GM12891 (cell line): ENCODE measurements around the gene EXOC3.

Experiments
- PAX5 ChIP-seq: IDR thresholded peaks from 2 replicates; pipeline ENCODE4 v1.6.1; 2011; ENCODE audit warnings: low read length, moderate library complexity, mild to moderate bottlenecking; ENCODE audit not compliant: insufficient read depth, severe bottlenecking
- POLR2A ChIP-seq: IDR thresholded peaks from 2 replicates; pipeline ENCODE4 v1.6.1; 2011; ENCODE audit warnings: low read depth, low read length, control low read depth
- POLR2AphosphoS5 ChIP-seq: IDR thresholded peaks from 2 replicates; pipeline ENCODE4 v1.6.1; 2011; ENCODE audit warnings: low read depth, low read length, control low read depth
- TAF1 ChIP-seq: IDR thresholded peaks from 2 replicates; pipeline ENCODE4 v1.6.1; 2011; ENCODE audit warnings: low read depth, low read length, control low read depth

DNA sequence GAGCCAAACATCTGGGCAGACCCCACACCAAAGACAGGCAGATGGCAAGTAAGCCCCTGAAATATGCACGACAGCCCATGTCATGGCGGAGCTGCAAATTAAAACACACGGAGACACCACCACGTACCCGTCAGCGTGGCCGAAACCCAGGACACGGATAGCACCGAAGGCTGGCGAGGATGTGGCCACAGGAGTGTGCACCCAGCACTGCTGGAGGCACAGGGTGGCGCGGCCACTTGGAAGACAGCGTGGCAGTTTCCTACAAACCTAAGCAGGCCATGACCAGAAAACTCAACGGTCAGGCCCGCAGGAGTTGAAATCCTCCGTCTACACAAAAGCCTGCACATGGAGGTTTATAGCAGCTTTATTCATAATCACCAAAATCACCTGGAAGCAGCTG, 68.5 kb downstream of the EXOC3 start:
- TF ChIP-seq POLR2A (no peak), TAF1 (no peak), PAX5 (no peak), POLR2AphosphoS5 (no peak)
